ENCODE measurements around the gene NOC4L.

NOC4L gene

GRCh38 chr12:132159555-132160003, 15.3 kb downstream of the NOC4L start:
- DNase-seq (ENCODE audit: low read depth), result no peak
- TF ChIP-seq, protein P1, sequence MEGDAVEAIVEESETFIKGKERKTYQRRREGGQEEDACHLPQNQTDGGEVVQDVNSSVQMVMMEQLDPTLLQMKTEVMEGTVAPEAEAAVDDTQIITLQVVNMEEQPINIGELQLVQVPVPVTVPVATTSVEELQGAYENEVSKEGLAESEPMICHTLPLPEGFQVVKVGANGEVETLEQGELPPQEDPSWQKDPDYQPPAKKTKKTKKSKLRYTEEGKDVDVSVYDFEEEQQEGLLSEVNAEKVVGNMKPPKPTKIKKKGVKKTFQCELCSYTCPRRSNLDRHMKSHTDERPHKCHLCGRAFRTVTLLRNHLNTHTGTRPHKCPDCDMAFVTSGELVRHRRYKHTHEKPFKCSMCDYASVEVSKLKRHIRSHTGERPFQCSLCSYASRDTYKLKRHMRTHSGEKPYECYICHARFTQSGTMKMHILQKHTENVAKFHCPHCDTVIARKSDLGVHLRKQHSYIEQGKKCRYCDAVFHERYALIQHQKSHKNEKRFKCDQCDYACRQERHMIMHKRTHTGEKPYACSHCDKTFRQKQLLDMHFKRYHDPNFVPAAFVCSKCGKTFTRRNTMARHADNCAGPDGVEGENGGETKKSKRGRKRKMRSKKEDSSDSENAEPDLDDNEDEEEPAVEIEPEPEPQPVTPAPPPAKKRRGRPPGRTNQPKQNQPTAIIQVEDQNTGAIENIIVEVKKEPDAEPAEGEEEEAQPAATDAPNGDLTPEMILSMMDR (conservative IDR thresholded peaks at IDR 0.05; ENCODE audit: low read depth, low read length), result no peak
- H3K4me3 ChIP-seq (ENCODE audit: low read length), result no peak overlapping the region

- TF ChIP-seq, protein P1 (conservative IDR thresholded peaks at IDR 0.05; ENCODE audit: low read depth, low read length), result no peak
- DNase-seq (ENCODE audit: low read depth), result no peak
- H3K4me3 ChIP-seq (ENCODE audit: low read length), result no peak overlapping the region
Observed at GRCh38 chr12:132160016-132160415, 15.8 kb downstream of the NOC4L start.

DNA sequence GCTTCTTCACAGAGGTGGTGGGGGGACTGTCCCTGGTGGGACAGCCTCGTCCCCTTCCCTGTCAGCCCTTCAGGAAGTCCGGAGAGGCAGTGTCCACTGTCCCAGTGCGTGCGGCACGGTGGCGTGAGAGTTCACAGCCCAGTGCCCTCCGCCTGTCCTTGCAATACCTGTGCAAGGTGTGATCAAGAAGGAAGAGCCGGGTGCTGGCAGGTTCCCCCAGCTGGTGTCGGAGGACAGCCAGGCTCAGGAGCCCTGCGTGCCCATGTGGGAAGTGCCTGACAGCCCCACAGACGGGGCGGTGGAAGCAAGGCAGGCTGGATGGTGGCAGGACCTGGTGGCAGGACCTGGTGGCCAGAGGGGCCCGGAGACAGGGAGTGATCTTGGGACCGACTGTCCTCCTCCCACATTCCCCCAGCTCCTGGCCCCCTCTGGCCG, 16.4 kb downstream of the NOC4L start:
- no peak overlapping the region for H3K4me3 ChIP-seq (ENCODE audit: low read length)
- TF ChIP-seq, protein P1 (conservative IDR thresholded peaks at IDR 0.05; ENCODE audit: low read depth, low read length), result no peak
- no peak for DNase-seq (ENCODE audit: low read depth)

DNA sequence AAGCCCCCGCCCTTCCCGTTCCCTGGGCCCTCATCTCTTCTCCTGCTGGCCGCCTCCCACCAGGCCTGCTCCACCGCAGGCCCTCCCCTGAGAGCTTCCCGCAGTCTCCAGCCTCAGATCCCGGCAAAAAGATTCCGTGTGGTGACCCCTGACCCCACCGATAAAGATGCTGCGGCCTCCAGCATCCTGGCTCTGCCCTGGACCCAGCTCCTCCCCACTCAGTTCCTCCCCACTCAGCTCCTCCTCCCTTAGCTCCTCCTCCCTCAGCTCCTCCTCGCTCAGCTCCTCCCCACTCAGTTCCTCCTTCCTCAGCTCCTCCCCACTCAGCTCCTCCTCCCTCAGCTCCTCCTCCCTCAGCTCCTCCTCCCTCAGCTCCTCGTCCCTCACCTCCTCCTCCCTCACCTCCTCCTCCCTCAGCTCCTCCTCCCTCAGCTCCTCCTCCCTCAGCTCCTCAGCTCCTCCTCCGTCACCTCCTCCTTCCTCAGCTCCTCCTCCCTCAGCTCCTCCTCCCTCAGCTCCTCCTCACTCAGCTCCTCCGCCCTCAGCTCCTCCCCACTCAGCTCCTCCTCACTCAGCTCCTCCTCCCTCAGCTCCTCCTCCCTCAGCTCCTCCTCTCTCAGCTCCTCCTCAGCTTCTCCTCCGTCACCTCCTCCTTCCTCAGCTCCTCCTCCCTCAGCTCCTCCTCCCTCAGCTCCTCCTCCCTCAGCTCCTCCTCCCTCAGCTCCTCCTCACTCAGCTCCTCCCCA, 17.0 kb downstream of the NOC4L start:
- H3K4me3 ChIP-seq (ENCODE audit: low read length), result no peak overlapping the region
- TF ChIP-seq, protein P1 (conservative IDR thresholded peaks at IDR 0.05; ENCODE audit: low read depth, low read length), result no peak
- DNase-seq (ENCODE audit: low read depth), result no peak

GRCh38 chr12:132161796-132162507, 17.7 kb downstream of the NOC4L start:
- DNase-seq (ENCODE audit: low read depth), result no peak
- H3K4me3 ChIP-seq (ENCODE audit: low read length), result no peak overlapping the region
- TF ChIP-seq, protein P1 (conservative IDR thresholded peaks at IDR 0.05; ENCODE audit: low read depth, low read length), result no peak

GRCh38 chr12:132162508-132163031, 18.3 kb downstream of the NOC4L start:
- TF ChIP-seq, protein P1 (conservative IDR thresholded peaks at IDR 0.05; ENCODE audit: low read depth, low read length), result no peak
- no peak overlapping the region for H3K4me3 ChIP-seq (ENCODE audit: low read length)
- no peak for DNase-seq (ENCODE audit: low read depth)

All from retinal pigment epithelial cell (primary cell).